Measurements from ENCODE around the gene TNMD.

The TNMD gene

GRCh38 chrX:100591256-100592051 lies 6.7 kb downstream of the TNMD start:
- TF ChIP-seq REST (IDR thresholded peaks at IDR 0.05; ENCODE audit: insufficient replicate concordance, low read depth) (no peak), SPI1 (IDR thresholded peaks at IDR 0.05; ENCODE audit: borderline replicate concordance, low read depth) (no peak), POLR2AphosphoS5 (IDR thresholded peaks at IDR 0.05; ENCODE audit: low read depth) (no peak), GABPA (IDR thresholded peaks at IDR 0.05; ENCODE audit: low read depth) (no peak), CTCF (IDR thresholded peaks at IDR 0.05; ENCODE audit: insufficient read depth, low read length) (no peak)
- Histone ChIP-seq H3K27ac (replicated peaks) (no peak overlapping the region), H3K4me3 (replicated peaks; ENCODE audit: insufficient read depth, low read length) (no peak overlapping the region), H3K27me3 (ENCODE audit: insufficient read depth, poor library complexity, severe bottlenecking) (no peaks in the 10 kb centered on the region)
- no peak for DNase-seq (ENCODE audit: low read depth in 1 of 2, low spot score in 1 of 2)

- Histone ChIP-seq H3K27ac (replicated peaks) (no peak overlapping the region), H3K27me3 (ENCODE audit: insufficient read depth, poor library complexity, severe bottlenecking) (no peaks in the 10 kb centered on the region), H3K4me3 (replicated peaks; ENCODE audit: insufficient read depth, low read length) (no peak overlapping the region)
- DNase-seq (ENCODE audit: low read depth in 1 of 2, low spot score in 1 of 2), result no peak
- no peak for TF ChIP-seq CTCF (IDR thresholded peaks at IDR 0.05; ENCODE audit: insufficient read depth, low read length)
- TF ChIP-seq POLR2AphosphoS5 (IDR thresholded peaks at IDR 0.05; ENCODE audit: low read depth), result no peak
- TF ChIP-seq GABPA (IDR thresholded peaks at IDR 0.05; ENCODE audit: low read depth), result no peak
- TF ChIP-seq REST (IDR thresholded peaks at IDR 0.05; ENCODE audit: insufficient replicate concordance, low read depth), result no peak
- no peak for TF ChIP-seq SPI1 (IDR thresholded peaks at IDR 0.05; ENCODE audit: borderline replicate concordance, low read depth)
Observed at GRCh38 chrX:100593126-100593525, 8.4 kb downstream of the TNMD start.

GRCh38 chrX:100593581-100593980 lies 8.8 kb downstream of the TNMD start:
- no peak for TF ChIP-seq SPI1 (IDR thresholded peaks at IDR 0.05; ENCODE audit: borderline replicate concordance, low read depth)
- TF ChIP-seq CTCF (IDR thresholded peaks at IDR 0.05; ENCODE audit: insufficient read depth, low read length), result no peak
- no peak for TF ChIP-seq REST (IDR thresholded peaks at IDR 0.05; ENCODE audit: insufficient replicate concordance, low read depth)
- no peak for TF ChIP-seq GABPA (IDR thresholded peaks at IDR 0.05; ENCODE audit: low read depth)
- no peak for TF ChIP-seq POLR2AphosphoS5 (IDR thresholded peaks at IDR 0.05; ENCODE audit: low read depth)
- DNase-seq (ENCODE audit: low read depth in 1 of 2, low spot score in 1 of 2), result no peak
- Histone ChIP-seq H3K27ac (replicated peaks) (no peak overlapping the region), H3K27me3 (ENCODE audit: insufficient read depth, poor library complexity, severe bottlenecking) (no peaks in the 10 kb centered on the region), H3K4me3 (replicated peaks; ENCODE audit: insufficient read depth, low read length) (no peak overlapping the region)

Data from HL-60 (cell line).